Stimulated activated CD4-positive, alpha-beta T cell treated with anti-CD3 and anti-CD28 coated beads, Interleukin-1b, Interleukin-23, amount 100 ng/mL, for 48 hours (primary cell): ENCODE results near the gene LRP4.
"Not testable (repeated sequence)": the region's sequence is repeated elsewhere in the genome, so short reads cannot be mapped to it uniquely, and the experiment has no call there.

Experiments used
- DNase-seq: peaks from one replicate; pipeline ENCODE4 v3.0.0-alpha.2; 2020

LRP4 gene, protein sequence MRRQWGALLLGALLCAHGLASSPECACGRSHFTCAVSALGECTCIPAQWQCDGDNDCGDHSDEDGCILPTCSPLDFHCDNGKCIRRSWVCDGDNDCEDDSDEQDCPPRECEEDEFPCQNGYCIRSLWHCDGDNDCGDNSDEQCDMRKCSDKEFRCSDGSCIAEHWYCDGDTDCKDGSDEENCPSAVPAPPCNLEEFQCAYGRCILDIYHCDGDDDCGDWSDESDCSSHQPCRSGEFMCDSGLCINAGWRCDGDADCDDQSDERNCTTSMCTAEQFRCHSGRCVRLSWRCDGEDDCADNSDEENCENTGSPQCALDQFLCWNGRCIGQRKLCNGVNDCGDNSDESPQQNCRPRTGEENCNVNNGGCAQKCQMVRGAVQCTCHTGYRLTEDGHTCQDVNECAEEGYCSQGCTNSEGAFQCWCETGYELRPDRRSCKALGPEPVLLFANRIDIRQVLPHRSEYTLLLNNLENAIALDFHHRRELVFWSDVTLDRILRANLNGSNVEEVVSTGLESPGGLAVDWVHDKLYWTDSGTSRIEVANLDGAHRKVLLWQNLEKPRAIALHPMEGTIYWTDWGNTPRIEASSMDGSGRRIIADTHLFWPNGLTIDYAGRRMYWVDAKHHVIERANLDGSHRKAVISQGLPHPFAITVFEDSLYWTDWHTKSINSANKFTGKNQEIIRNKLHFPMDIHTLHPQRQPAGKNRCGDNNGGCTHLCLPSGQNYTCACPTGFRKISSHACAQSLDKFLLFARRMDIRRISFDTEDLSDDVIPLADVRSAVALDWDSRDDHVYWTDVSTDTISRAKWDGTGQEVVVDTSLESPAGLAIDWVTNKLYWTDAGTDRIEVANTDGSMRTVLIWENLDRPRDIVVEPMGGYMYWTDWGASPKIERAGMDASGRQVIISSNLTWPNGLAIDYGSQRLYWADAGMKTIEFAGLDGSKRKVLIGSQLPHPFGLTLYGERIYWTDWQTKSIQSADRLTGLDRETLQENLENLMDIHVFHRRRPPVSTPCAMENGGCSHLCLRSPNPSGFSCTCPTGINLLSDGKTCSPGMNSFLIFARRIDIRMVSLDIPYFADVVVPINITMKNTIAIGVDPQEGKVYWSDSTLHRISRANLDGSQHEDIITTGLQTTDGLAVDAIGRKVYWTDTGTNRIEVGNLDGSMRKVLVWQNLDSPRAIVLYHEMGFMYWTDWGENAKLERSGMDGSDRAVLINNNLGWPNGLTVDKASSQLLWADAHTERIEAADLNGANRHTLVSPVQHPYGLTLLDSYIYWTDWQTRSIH (N-terminal part only)

DNA sequence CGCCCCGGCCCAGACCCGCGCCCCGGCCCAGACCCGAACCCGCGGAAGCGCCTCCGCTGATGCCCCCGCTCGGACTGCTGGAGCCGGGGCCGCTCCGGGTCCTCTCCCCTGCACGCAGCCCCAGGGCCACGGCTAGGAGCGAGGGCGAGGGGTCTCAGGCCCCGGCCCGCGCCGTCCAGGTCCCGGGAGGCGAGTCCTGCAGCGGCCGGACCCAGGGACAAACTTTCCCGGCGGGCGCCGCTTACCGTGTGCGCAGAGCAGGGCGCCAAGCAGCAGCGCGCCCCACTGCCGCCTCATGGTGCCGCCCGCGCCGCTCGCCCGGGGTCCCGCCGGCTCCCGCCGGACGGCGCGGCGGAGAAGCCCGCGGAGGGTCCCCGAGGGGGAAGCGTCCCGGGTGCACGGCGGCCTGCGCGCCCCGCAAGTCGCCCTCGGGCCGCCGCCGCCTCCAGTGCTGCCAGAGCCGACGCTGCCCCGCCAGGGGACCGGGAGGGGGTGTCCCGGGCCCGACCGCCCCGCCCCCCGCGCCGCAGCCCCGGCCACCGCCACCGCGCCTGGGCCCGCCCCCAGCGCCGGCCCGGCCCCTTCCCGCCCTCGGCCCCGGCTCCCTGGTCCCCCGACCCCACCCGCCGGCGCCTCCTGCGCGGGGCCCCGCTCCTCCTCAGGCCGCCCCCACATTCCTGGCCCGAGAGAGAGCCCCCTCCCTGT lies at the start of gene LRP4:
Gene LRP4 (minus strand): TSS at position 468 of the 705 bp plus-strand sequence. CDS start 171 bp downstream, at position 297.
- no peak for DNase-seq

DNA sequence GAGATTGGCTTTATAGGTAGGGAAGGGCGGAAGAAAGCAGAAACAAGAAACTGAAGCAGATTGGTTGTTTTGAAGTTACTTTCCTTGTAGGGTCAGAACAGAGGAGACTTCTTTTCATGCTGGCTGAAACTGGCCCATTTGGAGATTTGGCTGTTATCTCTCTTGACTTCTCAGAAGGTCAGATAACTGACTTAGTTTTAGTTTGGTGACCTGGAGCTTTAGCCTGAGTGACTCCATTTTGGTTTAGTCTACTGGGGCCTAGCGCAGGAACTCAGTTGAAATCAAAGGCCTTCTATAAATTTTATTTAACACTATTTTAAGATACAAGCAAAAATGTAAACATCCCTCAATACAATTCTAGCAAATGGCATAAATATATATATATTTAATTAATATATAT lies 49.6 kb upstream of the LRP4 start:
- DNase-seq, result no peak

DNA sequence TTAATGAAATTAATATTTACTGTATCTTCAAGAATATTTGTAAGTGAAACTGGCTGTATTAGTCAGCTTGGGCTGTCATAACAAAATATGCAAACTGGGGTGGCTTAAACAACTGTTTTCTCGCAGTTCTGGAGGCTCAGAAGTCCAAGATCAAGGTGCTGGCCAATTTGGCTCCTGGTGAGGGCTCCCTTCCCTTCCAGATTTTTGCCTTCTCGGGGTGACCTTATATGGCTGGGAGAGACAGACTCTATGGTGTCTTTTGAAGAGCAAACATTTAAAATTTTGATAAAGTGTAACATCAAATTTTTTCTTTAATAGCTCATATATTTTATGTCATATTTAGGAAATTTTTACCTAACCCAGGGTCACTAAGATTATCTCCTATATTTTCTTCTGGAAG lies 48.4 kb upstream of the LRP4 start:
- DNase-seq, result no peak

DNA sequence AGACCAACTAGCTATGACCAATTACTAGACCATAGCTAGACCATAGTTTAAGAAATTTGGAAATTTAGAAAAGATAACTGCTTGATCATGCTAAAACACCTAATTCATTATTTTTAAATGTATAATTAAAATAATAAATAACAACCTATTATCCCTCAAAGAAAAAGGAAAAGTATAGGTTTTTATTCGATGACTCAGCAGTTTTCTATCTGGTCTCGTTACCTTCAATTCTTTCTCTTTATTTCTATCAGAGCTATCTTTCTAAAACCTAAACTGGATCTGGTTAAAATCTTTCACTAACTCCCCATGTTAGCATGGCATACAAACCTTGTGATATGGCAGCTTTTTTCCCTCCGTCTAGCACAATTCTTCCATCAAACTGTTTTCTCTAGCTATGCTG lies 45.5 kb upstream of the LRP4 start:
- DNase-seq, result no peak

DNA sequence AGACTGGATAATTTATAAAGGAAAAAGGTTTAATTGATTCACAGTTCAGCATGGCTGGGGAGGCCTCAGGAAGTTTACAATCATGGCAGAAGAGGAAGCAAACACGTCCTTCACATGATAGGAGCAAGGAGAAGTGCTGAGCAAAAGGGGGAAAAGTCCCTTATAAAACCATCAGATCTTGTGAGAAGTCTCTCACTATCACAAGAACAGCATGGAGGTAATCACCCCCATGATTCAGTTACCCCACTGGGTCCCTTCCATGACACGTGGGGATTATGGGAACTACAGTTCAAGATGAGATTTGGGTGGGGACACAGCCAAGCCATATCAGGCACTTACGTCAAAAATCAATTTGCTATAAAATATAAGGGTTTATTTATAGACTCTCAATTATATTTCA lies 43.5 kb upstream of the LRP4 start:
- DNase-seq, result not testable (repeated sequence)

DNA sequence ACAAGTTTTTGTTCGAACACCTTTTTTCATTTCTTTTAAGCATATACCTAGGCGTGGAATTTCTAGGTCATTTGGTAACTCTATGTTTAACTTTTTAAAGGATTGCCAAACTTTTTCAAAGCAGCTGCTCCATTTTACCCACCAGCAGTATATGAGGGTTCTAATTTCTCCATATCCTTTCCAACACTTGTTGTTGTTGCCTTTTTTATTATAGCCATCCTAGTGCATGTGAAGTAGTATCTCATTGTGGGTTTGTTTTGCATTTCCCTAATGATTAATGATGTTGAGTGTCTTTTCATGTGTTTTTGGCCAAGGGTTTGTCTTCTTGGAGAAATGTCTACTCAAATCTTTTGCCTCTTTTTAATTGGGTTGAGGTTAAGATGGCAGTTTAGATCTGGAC lies 42.7 kb upstream of the LRP4 start:
- no peak for DNase-seq

DNA sequence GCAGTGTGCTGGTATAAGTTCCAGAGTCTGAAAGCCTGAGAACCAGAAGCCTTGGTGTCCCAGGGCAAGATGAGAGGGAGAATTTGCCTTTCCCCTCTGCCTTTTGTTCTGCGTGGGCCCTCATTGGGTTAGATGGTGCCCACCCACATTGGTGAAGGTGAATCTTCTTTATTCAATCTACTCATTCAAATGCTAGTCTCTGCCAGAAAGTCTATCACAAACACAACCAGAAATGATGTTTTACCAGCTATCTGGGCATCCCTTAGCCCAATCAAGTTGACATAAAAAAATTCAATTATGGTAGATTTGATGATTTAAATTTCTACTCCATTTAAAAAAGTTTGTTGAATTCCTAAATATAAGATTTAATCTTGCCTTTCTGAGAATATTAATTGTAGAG lies 40.4 kb upstream of the LRP4 start:
- no peak for DNase-seq

DNA sequence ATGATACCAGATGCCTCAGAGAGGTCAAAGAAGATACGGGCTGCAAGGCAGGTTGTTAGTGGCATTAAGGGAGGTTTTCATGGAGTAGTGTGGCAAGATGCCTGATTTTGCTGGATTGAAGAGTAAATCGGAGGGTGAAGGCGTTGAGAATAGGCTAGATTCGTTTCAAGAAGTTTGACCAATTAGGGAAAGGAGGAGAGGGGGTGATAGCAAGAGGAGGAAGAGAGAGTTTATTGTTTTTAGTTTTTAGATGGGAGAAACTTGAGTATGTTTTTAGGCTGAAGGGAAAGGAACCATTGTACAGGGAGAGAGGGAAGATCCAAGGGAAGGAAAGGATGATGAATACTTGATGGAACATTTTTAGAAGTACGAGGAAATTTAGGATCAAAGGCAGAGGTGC lies 34.7 kb upstream of the LRP4 start:
- DNase-seq, result no peak

DNA sequence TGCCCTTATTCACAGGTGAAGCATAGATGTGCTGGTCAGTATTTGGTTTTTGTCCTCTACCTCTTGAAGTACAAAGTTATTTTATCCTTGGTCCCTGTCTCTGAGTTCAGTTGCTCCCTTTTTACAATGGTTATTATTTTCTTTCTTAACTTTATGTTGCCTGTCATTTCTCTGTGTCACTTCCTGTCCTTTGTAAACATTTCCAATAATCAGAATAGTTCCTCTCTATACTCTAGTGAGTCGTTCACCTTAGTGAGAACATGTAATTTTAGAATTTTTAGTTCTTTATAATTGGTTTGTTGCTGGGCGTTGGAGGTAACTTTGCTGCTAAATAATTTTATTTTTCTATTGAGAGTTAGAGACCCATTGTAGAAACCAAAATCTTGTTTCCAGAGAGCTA lies 34.2 kb upstream of the LRP4 start:
- DNase-seq, result no peak

DNA sequence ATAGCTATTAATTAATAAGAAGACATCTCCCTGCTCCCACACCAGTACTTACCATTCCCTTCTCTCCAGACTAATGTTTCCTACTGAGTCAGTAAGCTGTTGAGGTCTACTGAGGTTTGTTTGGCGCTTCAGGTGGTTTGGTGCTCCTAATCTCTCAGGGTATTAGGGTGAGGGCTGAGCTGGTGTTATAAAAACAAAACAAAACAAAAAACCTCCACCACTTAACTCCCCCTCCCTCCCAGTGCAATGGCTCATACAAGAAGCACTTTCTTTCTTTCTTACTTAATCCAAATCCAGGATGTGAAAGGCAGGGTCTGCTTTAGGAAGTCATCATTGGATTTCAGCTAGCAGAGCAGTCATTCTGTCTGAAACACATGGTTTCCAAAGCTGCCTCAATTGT lies 33.5 kb upstream of the LRP4 start:
- DNase-seq, result no peak

DNA sequence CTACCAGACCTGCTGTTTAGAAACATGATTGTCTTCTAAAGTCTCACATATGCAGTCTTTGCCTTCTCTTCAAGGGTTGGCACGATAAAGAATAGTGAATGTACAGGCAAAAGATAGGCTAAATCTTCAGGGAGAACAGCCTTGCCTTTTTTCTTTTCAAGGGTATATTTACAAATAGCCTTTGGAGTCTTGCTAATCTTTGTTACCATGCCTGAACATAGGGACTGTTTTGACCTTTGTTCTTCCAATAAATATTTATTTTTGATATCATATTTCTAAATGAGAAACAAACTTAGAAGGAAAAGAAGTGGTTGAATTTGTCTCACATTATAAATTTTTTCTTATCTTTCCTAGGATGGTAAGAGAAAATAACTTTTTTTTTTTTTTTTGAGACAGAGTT lies 30.9 kb upstream of the LRP4 start:
- no peak for DNase-seq

DNA sequence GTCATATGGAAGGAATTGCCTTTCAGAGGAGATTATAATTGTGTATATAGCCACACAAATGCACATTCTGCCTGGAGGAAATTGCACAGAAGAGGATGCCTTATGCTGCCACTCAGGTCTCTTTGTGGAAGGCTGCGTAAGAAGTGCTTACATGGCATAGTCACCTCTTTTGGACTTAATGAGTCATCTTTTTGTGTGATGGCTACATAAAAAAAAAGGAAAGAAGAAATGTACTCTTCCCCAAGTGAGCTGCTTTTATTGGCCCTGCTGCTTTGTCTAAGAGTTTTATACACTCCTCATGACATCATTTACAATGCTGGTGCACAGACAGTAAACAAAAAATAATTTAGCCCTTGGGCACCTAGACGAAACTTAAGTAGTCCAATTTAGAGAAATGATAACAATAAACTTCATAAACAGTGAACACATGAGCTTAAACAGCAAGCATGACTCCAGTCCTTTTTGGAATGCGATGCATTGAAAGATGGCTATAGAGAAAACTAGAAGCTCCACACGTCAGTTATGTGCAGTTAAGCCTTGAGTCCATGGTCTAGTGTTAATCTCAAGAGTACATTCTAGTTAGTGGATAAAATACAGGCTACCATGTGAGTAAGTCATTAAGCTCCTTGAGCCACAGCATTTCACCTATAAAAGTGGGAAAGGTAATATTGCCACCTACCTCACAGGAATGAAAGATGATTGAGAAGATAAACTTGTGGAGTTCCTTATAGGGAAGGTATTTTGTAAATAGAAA lies 30.2 kb upstream of the LRP4 start:
- DNase-seq, result no peak

DNA sequence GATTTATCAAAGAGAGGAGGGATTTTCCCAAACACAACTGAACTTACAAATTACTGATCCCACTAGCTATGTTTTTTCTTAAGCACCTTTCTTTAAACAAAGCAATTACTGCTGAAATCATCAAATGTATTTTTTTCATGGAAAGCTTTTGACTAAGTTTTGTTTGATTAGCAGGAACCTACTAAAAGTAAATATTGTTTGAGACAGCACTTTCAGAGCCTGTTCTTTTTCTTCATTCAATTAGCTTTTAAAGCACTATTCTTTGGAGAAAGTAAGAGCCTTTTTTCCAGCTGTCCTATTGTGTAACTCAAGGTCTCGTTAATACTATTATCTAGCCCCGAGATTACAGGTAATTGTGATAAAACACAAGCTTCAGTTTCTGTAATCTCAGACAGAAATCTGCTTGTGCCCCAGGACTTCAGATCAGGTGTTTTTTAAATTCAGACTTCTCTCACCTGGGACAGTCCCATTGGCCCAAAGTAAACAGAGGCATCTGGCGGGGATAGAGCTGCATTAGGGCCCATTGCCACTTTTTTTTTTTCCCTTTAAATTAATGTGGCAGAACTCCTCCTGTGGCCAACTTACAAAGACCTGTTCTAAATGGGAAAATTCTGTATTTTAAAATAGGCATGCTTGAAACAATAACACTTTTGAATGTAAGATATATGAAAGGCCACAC lies 29.2 kb upstream of the LRP4 start:
- DNase-seq, result no peak

DNA sequence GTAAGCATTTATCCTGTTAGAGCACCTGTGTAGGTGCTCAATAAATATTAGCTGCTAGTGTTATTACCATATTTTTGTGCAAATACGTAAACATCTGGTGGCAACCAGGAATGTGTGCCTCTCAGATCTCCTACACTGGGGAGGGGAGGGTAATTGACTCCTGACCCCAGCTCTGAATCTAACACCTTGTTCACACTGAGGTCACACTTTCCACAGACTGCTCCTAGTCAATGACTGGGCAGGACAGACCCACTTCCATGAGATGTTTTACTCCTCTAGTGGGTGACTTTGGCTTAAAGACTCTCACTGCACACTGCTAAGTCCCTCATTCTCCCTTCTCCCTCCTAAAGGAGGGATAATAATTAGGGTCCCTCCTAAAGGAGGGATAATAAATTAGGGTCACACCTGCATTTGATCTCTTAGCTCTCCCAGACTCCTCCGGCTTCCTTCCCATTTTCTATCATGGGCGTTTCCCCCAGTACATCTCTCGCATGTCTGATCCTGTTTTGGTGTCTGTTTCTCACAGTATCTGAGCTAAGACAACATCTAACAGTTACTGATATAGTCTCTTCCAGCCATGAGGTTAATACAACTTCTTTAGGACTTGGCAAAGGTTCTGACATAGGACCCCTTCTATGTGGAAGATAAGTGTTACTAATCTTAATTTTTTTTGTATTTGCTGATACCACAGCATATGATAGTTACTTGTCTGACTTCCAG lies 26.2 kb upstream of the LRP4 start:
- no peak for DNase-seq

DNA sequence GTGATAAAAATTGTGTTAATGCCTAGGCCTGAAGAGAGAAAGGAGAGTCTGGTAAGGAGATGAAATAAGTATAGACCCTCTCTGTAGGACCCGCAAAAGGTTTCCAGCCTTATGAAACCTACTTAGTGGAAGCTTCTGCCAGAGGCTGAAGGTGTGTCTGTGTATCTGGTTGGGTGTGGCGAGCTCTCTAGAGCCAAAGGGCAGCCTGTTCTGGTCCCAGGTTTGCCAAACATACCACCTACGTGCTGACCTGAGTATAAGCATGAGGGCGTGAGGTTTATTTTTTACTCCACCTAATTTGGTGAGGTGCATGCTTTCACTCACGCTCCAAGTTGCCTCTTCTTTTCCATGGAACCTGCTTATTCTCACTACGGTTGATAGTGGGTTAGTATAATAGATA lies 23.8 kb upstream of the LRP4 start:
- DNase-seq, result no peak

DNA sequence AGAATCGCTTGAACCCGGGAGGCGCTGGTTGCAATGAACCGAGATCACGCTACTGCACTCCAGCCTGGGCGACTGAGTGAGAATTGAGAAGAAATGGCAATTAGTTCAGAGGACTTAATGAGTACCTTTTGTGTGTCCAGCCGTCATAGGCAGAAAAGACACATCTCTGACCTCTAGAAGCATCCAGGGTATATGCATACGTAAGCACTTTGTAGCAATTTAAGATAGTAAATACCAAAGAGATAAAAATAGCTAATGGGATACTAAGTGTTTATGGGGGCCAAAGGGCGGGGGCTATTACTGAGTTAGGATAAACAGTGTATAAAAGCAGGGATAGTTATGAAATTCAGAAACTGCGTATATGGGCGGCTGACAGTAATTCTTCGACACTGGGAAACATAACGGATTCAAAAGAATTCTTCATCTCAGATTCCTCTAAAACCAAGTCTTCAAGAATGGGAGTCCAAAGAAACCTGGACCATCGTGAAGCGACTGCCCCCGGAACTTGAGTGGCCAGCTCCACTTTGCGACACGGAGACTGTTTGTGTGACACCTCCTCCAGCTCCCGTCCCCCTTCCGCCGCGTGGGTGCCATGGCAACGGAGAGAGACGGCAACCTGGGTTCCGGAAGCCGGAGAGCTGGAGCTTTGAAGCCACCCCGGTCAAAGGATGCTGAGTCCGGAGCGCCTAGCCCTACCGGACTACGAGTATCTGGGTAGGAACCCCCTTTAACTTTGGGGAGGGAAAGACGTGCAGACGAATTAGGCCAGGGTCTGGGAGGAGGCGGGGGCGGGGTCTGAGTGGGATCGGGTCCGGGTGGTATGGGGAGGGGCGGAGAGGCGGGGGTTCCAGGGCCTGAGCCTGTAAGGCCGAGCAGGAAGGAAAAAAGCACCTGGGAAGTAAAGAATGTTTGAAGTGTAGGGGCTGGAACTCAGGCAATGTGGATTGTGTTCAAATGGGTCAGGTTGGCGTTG lies 18.1 kb upstream of the LRP4 start, which contains the start of gene CSTPP1:
Gene CSTPP1 (plus strand): TSS at position 624 of the 973 bp plus-strand sequence. CDS start 45 bp downstream, at position 669.
- DNase-seq, result peak; percentile 94

DNA sequence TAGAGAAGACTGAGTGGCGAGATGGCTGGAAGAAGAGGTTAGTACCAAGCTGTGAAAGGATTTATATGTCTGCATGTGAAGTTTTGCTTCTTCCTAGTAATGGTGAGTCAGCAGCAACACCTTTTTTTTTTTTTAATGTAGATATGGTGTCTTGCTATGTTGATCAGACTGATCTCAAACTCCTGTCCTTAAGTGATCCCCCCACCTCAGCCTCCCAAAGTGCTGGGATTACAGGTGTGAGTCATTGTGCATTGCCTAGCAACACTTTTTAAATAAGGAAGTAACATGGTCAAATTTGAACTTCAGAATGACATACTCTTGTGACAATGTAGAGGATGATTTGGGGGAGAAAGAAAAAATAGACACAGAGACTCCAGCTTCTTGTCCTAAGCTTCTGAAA lies 11.7 kb upstream of the LRP4 start:
- no peak for DNase-seq

DNA sequence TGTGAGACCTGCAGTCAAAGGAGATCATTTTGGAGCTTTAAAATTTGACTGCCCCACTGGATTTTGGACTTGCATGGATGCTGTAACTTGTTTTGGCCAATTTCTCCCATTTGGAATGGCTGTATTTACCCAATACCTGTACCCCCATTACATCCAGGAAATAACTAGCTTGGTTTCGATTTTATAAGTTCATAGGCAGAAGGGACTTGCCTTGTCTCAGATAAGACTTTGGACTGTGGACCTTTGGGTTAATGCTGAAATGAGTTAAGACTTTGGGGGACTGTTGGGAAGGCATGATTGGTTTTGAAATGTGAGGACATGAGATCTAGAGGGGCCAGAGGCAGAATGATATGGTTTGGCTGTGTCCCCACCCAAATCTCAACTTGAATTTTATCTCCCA lies 10.4 kb upstream of the LRP4 start:
- not testable (repeated sequence) for DNase-seq

DNA sequence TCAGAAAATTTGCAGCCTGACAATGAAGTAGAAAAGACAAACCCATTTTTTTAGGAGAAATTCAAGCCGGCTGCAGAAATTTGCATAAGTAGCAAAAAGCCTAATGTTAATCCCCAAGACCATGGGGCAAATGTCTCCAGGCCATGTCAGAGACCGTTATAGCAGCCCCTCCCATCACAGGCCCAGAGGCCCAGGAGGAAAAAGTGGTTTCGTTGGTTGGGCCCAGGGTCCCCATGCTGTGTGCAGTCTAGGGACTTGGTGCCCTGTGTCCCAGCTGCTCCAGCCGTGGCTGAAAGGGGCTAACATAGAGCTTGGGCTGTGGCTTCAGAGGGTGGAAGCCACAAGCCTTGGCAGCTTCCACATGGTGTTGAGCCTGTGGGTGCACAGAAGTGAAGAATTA lies 9.6 kb upstream of the LRP4 start:
- not testable (repeated sequence) for DNase-seq
